ENCODE results near the gene CDH4. TPM values are rescaled to one million over a fixed set of nuclear protein-coding genes. Genes with fewer than 3 reads are reported as not detected.

The CDH4 gene
- total RNA-seq, 1 donor from 2014 or later = not detected

DNA sequence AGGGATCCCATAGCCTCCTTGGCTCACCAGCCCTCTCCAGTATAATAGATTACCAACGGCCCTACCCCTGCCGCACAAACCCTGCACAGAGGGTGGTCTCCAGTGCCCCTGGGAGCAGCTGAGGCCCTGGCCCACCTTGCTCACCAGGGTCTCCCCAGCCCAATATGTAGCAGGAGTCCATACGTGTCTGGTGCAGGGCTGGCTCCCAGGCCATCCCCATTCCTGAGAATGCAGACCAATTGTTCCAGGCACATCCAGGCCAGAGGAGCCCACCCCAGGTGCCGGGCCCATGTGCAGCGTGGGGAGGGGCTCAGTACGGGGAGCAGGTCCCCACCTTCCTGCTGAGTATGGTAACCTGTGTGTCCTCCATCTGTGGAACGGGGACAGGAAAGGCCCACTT, 561.7 kb downstream of the CDH4 start:
- Mint-ChIP-seq H3K4me3 (no peak overlapping the region), H3K36me3 (ENCODE audit: low read depth) (no peaks in the 10 kb centered on the region), H3K27me3 (no peaks in the 10 kb centered on the region), H3K9me3 (no peaks in the 10 kb centered on the region), H3K4me1 (no peaks in the 10 kb centered on the region), H3K27ac (no peak overlapping the region)
- CTCF ChIA-PET = no interaction called here
- DNase-seq (no peak), ATAC-seq (ENCODE audit: low read depth) (no peak)
- intact Hi-C loops (cut with micrococcal nuclease) = no loop called here
- POLR2A ChIA-PET = no interaction called here
- TF ChIP-seq, protein P1, sequence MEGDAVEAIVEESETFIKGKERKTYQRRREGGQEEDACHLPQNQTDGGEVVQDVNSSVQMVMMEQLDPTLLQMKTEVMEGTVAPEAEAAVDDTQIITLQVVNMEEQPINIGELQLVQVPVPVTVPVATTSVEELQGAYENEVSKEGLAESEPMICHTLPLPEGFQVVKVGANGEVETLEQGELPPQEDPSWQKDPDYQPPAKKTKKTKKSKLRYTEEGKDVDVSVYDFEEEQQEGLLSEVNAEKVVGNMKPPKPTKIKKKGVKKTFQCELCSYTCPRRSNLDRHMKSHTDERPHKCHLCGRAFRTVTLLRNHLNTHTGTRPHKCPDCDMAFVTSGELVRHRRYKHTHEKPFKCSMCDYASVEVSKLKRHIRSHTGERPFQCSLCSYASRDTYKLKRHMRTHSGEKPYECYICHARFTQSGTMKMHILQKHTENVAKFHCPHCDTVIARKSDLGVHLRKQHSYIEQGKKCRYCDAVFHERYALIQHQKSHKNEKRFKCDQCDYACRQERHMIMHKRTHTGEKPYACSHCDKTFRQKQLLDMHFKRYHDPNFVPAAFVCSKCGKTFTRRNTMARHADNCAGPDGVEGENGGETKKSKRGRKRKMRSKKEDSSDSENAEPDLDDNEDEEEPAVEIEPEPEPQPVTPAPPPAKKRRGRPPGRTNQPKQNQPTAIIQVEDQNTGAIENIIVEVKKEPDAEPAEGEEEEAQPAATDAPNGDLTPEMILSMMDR (IDR thresholded peaks at IDR 0.05) = no peak

GRCh38 chr20:61814244-61814643, 562.2 kb downstream of the CDH4 start:
- Mint-ChIP-seq H3K4me1 (no peaks in the 10 kb centered on the region), H3K36me3 (ENCODE audit: low read depth) (no peaks in the 10 kb centered on the region), H3K9me3 (no peaks in the 10 kb centered on the region), H3K27ac (no peak overlapping the region), H3K27me3 (no peaks in the 10 kb centered on the region), H3K4me3 (no peak overlapping the region)
- TF ChIP-seq, protein P1 (IDR thresholded peaks at IDR 0.05) = no peak
- ATAC-seq (ENCODE audit: low read depth) (no peak), DNase-seq (no peak)
- ChIA-PET POLR2A (no interaction called here), CTCF (no interaction called here)
- intact Hi-C loops (cut with micrococcal nuclease) = no loop called here

DNA sequence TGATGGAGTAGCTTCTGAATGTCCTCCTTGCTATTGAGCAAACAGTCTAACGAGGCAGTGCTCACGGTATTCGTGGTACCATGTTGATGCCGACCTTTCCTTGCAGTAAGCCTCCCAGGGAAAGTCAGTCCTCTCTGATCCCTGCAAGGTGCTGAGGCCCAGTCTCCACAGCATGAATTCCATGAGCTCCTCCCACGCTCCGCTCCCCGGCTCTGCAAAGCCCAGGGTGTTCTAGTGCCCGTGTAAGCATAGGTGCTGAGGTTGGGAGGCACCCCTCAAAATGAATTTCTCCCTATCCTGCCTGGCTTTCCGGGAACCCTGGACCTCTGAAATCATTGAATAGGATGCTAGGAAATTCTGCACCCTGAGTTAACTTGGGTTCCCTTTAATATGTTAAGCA, 562.7 kb downstream of the CDH4 start:
- TF ChIP-seq, protein P1 (IDR thresholded peaks at IDR 0.05) = no peak
- no peak for ATAC-seq (ENCODE audit: low read depth)
- POLR2A ChIA-PET = no interaction called here
- no peak overlapping the region for H3K27ac Mint-ChIP-seq
- CTCF ChIA-PET = no interaction called here
- DNase-seq = no peak
- intact Hi-C loops (cut with micrococcal nuclease) = no loop called here
- H3K4me3 Mint-ChIP-seq = no peak overlapping the region
- H3K4me1 Mint-ChIP-seq = no peaks in the 10 kb centered on the region
- no peaks in the 10 kb centered on the region for H3K9me3 Mint-ChIP-seq
- H3K36me3 Mint-ChIP-seq (ENCODE audit: low read depth) = no peaks in the 10 kb centered on the region
- H3K27me3 Mint-ChIP-seq = no peaks in the 10 kb centered on the region

- Mint-ChIP-seq H3K9me3 (no peaks in the 10 kb centered on the region), H3K27me3 (no peaks in the 10 kb centered on the region), H3K4me1 (no peaks in the 10 kb centered on the region), H3K27ac (no peak overlapping the region), H3K36me3 (ENCODE audit: low read depth) (no peaks in the 10 kb centered on the region), H3K4me3 (no peak overlapping the region)
- DNase-seq = no peak
- POLR2A ChIA-PET = no interaction called here
- ATAC-seq (ENCODE audit: low read depth) = no peak
- CTCF ChIA-PET = no interaction called here
- TF ChIP-seq, protein P1 (IDR thresholded peaks at IDR 0.05) = no peak
- intact Hi-C loops (cut with micrococcal nuclease) = no loop called here
These were observed 563.1 kb downstream of the CDH4 start for GRCh38 chr20:61815176-61815575.

- Mint-ChIP-seq H3K4me1 (no peaks in the 10 kb centered on the region), H3K27ac (no peak overlapping the region), H3K36me3 (ENCODE audit: low read depth) (no peaks in the 10 kb centered on the region), H3K27me3 (no peaks in the 10 kb centered on the region), H3K4me3 (no peak overlapping the region), H3K9me3 (no peaks in the 10 kb centered on the region)
- TF ChIP-seq, protein P1 (IDR thresholded peaks at IDR 0.05) = no peak
- POLR2A ChIA-PET = no interaction called here
- intact Hi-C loops (cut with micrococcal nuclease) = no loop called here
- ATAC-seq (ENCODE audit: low read depth) (no peak), DNase-seq (no peak)
- CTCF ChIA-PET = no interaction called here
These were observed 563.6 kb downstream of the CDH4 start for GRCh38 chr20:61815678-61816077.

All from activated B cell treated with CpG ODN at 0.5 μM for 24 hours (primary cell).